SH-SY5Y (cell line): ENCODE data around the gene MCCD1.

Experiments
- GATA2 ChIP-seq: IDR thresholded peaks from 2 replicates; pipeline ENCODE4 v1.6.1; 2011; ENCODE audit warnings: mild to moderate bottlenecking, low read depth, low read length
- GATA3 ChIP-seq: IDR thresholded peaks from 2 replicates; pipeline ENCODE4 v1.6.1; 2011; ENCODE audit warnings: low read depth, mild to moderate bottlenecking, low read length, moderate library complexity

GRCh38 chr6:31557443-31558317 is 28.9 kb downstream of the MCCD1 start:
- no peak for TF ChIP-seq GATA2
- TF ChIP-seq GATA3 = no peak
